ENCODE measurements around the gene MYDGF. TPM values are rescaled to one million over a fixed set of nuclear protein-coding genes. Genes with fewer than 3 reads are reported as not detected.

MYDGF gene
- total RNA-seq, 1 donor from 2014 or later: 131 TPM

DNA sequence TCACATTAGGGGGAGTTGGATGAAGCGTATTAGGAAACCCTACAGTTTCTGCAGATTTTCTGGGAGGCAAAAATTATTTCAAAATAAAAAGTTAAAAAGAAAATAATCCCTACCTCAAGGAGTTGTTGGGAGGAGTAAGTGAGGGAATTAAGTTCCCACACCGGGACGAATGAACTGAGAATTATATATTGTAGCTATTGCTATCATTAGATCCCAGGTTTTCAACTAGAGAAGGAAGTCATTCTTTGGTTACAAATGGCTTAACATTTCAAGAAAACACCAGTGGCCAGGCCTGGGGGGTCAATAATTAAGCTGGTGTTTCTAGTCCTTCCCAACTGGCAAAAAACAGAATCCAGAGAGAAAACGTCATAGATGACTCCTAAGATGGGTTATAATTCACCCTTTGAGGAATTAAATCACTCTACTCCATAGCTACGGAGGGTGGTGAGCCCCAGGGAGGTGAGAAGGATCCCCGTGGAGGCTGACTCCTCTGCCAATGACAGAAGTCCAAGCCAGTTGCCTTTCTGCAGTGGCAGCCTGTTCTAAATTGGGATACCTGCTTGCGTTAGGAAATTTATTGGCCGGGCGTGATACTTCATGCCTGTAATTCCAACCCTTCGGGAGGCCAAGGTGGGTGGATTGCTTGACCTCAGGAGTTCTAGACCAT, 1.2 kb upstream of the MYDGF start:
- Mint-ChIP-seq H3K27me3 (ENCODE audit: low read depth, unreplicated experiment) (no peaks in the 10 kb centered on the region), H3K4me3 (ENCODE audit: unreplicated experiment) (peak overlapping the region; percentile 10), H3K4me1 (ENCODE audit: low read depth, unreplicated experiment) (peaks cover 3% of the 10 kb centered on the region), H3K9me3 (ENCODE audit: unreplicated experiment) (no peaks in the 10 kb centered on the region), H3K27ac (ENCODE audit: unreplicated experiment) (no peak overlapping the region), H3K36me3 (ENCODE audit: low read depth, unreplicated experiment) (peaks cover 3% of the 10 kb centered on the region)
- peaks cover 15% of the 10 kb centered on the region for H3K36me3 ChIP-seq (ENCODE audit: insufficient read depth, low read length)
- no peak for DNase-seq (ENCODE audit: low read depth)
- H3K9ac ChIP-seq (ENCODE audit: low read length): no peak overlapping the region
- TF ChIP-seq, protein P1, sequence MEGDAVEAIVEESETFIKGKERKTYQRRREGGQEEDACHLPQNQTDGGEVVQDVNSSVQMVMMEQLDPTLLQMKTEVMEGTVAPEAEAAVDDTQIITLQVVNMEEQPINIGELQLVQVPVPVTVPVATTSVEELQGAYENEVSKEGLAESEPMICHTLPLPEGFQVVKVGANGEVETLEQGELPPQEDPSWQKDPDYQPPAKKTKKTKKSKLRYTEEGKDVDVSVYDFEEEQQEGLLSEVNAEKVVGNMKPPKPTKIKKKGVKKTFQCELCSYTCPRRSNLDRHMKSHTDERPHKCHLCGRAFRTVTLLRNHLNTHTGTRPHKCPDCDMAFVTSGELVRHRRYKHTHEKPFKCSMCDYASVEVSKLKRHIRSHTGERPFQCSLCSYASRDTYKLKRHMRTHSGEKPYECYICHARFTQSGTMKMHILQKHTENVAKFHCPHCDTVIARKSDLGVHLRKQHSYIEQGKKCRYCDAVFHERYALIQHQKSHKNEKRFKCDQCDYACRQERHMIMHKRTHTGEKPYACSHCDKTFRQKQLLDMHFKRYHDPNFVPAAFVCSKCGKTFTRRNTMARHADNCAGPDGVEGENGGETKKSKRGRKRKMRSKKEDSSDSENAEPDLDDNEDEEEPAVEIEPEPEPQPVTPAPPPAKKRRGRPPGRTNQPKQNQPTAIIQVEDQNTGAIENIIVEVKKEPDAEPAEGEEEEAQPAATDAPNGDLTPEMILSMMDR (IDR thresholded peaks at IDR 0.05; ENCODE audit: insufficient read depth, low read depth, low read length): no peak
- TF ChIP-seq EZH2 (IDR thresholded peaks at IDR 0.05; ENCODE audit: insufficient read depth, low read length): no peak
- H2AFZ ChIP-seq (ENCODE audit: low read depth, low read length): no peak overlapping the region
- H3K9me3 ChIP-seq (ENCODE audit: insufficient read depth, low read depth, low read length): no peaks in the 10 kb centered on the region
- H3K79me2 ChIP-seq (ENCODE audit: insufficient read depth, low read length): peaks cover 31% of the 10 kb centered on the region
- H3K4me1 ChIP-seq (ENCODE audit: insufficient read depth, low read length): peaks cover 9% of the 10 kb centered on the region
- H3K27ac ChIP-seq (ENCODE audit: low read depth, low read length): no peak overlapping the region
- no peak overlapping the region for H3K4me2 ChIP-seq (ENCODE audit: low read length)
- H4K20me1 ChIP-seq (ENCODE audit: insufficient read depth, low read length): peaks cover 4% of the 10 kb centered on the region
- no peak for FAIRE-seq
- H3K27me3 ChIP-seq (ENCODE audit: insufficient read depth, low read length): no peaks in the 10 kb centered on the region
- H3K4me3 ChIP-seq (ENCODE audit: insufficient read depth, low read depth, low read length): no peak overlapping the region

DNA sequence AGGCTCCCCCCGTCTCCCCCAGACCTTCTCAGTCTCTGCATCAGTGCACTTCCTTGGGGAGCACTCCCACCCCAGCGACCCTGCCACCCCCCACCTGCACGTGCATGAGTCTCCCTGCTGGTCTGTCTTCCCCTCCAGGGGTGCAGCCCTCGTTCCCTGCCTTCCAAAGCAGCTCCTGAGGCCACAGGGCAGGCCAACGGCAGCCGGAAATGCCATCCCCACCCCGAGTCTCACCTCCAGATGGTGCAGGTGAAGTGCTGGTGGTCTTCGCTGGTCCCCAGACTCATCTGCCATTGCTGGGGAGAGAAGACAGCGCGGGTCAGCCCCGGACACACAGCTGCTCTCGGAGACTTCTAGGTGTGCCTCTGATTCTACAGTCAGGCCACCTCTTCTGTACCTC, 5.5 kb downstream of the MYDGF start:
- TF ChIP-seq, protein P1 (IDR thresholded peaks at IDR 0.05; ENCODE audit: insufficient read depth, low read depth, low read length): no peak
- TF ChIP-seq EZH2 (IDR thresholded peaks at IDR 0.05; ENCODE audit: insufficient read depth, low read length): no peak
- H3K4me1 ChIP-seq (ENCODE audit: insufficient read depth, low read length): peaks cover 9% of the 10 kb centered on the region

DNA sequence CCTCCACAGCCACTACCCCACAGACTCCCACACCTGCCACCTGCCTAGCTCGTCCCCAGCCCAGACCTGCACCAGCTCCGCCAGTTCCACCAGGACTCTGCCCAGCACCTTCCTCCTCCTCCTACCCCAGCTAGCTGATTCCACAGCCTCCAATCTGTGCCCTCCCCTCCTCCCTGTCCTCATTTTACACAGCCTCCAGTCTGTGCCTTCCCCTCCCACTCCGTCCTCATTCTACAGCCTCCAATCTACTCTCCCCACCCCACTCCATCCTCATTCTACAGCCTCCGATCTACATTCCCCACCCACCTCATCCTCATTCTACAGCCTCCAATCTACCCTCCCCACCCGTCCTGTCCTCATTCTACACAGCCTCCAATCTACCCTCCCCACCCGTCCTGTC, 7.3 kb downstream of the MYDGF start:
- H3K4me3 ChIP-seq (ENCODE audit: insufficient read depth, low read depth, low read length): no peak overlapping the region
- peaks cover 2% of the 10 kb centered on the region for H3K9me3 ChIP-seq (ENCODE audit: insufficient read depth, low read depth, low read length)
- DNase-seq (ENCODE audit: low read depth) (no peak), FAIRE-seq (no peak)
- Mint-ChIP-seq H3K36me3 (ENCODE audit: low read depth, unreplicated experiment) (peaks cover 18% of the 10 kb centered on the region), H3K27me3 (ENCODE audit: low read depth, unreplicated experiment) (no peaks in the 10 kb centered on the region), H3K4me1 (ENCODE audit: low read depth, unreplicated experiment) (peaks cover 2% of the 10 kb centered on the region), H3K9me3 (ENCODE audit: unreplicated experiment) (no peaks in the 10 kb centered on the region), H3K4me3 (ENCODE audit: unreplicated experiment) (no peak overlapping the region), H3K27ac (ENCODE audit: unreplicated experiment) (no peak overlapping the region)
- no peak overlapping the region for H3K27ac ChIP-seq (ENCODE audit: low read depth, low read length)
- no peak overlapping the region for H2AFZ ChIP-seq (ENCODE audit: low read depth, low read length)
- peaks cover 34% of the 10 kb centered on the region for H3K79me2 ChIP-seq (ENCODE audit: insufficient read depth, low read length)
- no peaks in the 10 kb centered on the region for H3K4me1 ChIP-seq (ENCODE audit: insufficient read depth, low read length)
- peaks cover 71% of the 10 kb centered on the region for H4K20me1 ChIP-seq (ENCODE audit: insufficient read depth, low read length)
- H3K27me3 ChIP-seq (ENCODE audit: insufficient read depth, low read length): no peaks in the 10 kb centered on the region
- no peak for TF ChIP-seq EZH2 (IDR thresholded peaks at IDR 0.05; ENCODE audit: insufficient read depth, low read length)
- TF ChIP-seq, protein P1 (IDR thresholded peaks at IDR 0.05; ENCODE audit: insufficient read depth, low read depth, low read length): no peak
- H3K36me3 ChIP-seq (ENCODE audit: insufficient read depth, low read length): peaks cover 28% of the 10 kb centered on the region
- no peak overlapping the region for H3K9ac ChIP-seq (ENCODE audit: low read length)
- no peak overlapping the region for H3K4me2 ChIP-seq (ENCODE audit: low read length)

More for the DNA sequence above, 5.5 kb downstream of the MYDGF start:
- H4K20me1 ChIP-seq (ENCODE audit: insufficient read depth, low read length): peaks cover 58% of the 10 kb centered on the region
- peaks cover 51% of the 10 kb centered on the region for H3K79me2 ChIP-seq (ENCODE audit: insufficient read depth, low read length)
- H3K4me3 Mint-ChIP-seq (ENCODE audit: unreplicated experiment): no peak overlapping the region
- peaks cover 29% of the 10 kb centered on the region for H3K36me3 ChIP-seq (ENCODE audit: insufficient read depth, low read length)
- FAIRE-seq (no peak), DNase-seq (ENCODE audit: low read depth) (no peak)
- no peaks in the 10 kb centered on the region for H3K27me3 ChIP-seq (ENCODE audit: insufficient read depth, low read length)
- no peak overlapping the region for H2AFZ ChIP-seq (ENCODE audit: low read depth, low read length)
- no peak overlapping the region for H3K27ac ChIP-seq (ENCODE audit: low read depth, low read length)
- H3K9me3 Mint-ChIP-seq (ENCODE audit: unreplicated experiment): no peaks in the 10 kb centered on the region
- no peak overlapping the region for H3K4me2 ChIP-seq (ENCODE audit: low read length)
- H3K9ac ChIP-seq (ENCODE audit: low read length): no peak overlapping the region
- peaks cover 1% of the 10 kb centered on the region for H3K9me3 ChIP-seq (ENCODE audit: insufficient read depth, low read depth, low read length)
- peaks cover 6% of the 10 kb centered on the region for H3K4me1 Mint-ChIP-seq (ENCODE audit: low read depth, unreplicated experiment)
- no peaks in the 10 kb centered on the region for H3K27me3 Mint-ChIP-seq (ENCODE audit: low read depth, unreplicated experiment)
- no peak overlapping the region for H3K4me3 ChIP-seq (ENCODE audit: insufficient read depth, low read depth, low read length)
- H3K27ac Mint-ChIP-seq (ENCODE audit: unreplicated experiment): no peak overlapping the region
- H3K36me3 Mint-ChIP-seq (ENCODE audit: low read depth, unreplicated experiment): peaks cover 13% of the 10 kb centered on the region

Data from astrocyte (in vitro differentiated cells and primary cell).